Fibroblast of pulmonary artery (primary cell): ENCODE measurements around the gene LARGE1.

Source experiments
- DNase-seq: peaks from one replicate; pipeline ENCODE4 v3.0.0-alpha.2; 2010; ENCODE audit warnings: low read depth
- H3K4me3 ChIP-seq: replicated peaks from 2 replicates; pipeline ENCODE4 v1.5.1; 2011; ENCODE audit warnings: low read depth, mild to moderate bottlenecking, control low read depth, low read length, moderate library complexity
- CTCF ChIP-seq: IDR thresholded peaks from 2 replicates; pipeline ENCODE4 v1.5.1; 2011; ENCODE audit warnings: mild to moderate bottlenecking, control low read depth, low read length, inconsistent platforms; ENCODE audit errors: missing control alignments

The LARGE1 gene

GRCh38 chr22:33650244-33650643, 270.0 kb downstream of the LARGE1 start:
- H3K4me3 ChIP-seq = no peak overlapping the region
- DNase-seq = no peak
- no peak for TF ChIP-seq CTCF

- no peak overlapping the region for H3K4me3 ChIP-seq
- DNase-seq = no peak
- no peak for TF ChIP-seq CTCF
Observed at GRCh38 chr22:33648478-33648877, 271.8 kb downstream of the LARGE1 start.

- TF ChIP-seq CTCF = no peak
- no peak for DNase-seq
- H3K4me3 ChIP-seq = no peak overlapping the region
Observed at GRCh38 chr22:33640900-33641299, 279.4 kb downstream of the LARGE1 start.

GRCh38 chr22:33639588-33640254, 280.6 kb downstream of the LARGE1 start:
- TF ChIP-seq CTCF = no peak
- DNase-seq = no peak
- no peak overlapping the region for H3K4me3 ChIP-seq

- no peak for TF ChIP-seq CTCF
Observed at GRCh38 chr22:33635766-33636165, 284.5 kb downstream of the LARGE1 start.

GRCh38 chr22:33631777-33632176, 288.5 kb downstream of the LARGE1 start:
- DNase-seq = no peak
- no peak for TF ChIP-seq CTCF
- H3K4me3 ChIP-seq = no peak overlapping the region

More at GRCh38 chr22:33635766-33636165, 284.5 kb downstream of the LARGE1 start:
- no peak overlapping the region for H3K4me3 ChIP-seq
- no peak for DNase-seq

- no peak for DNase-seq
- no peak overlapping the region for H3K4me3 ChIP-seq
- TF ChIP-seq CTCF = no peak
Observed at GRCh38 chr22:33625959-33626358, 294.3 kb downstream of the LARGE1 start.
